ENCODE data around the gene DLG5.

The DLG5 gene

DNA sequence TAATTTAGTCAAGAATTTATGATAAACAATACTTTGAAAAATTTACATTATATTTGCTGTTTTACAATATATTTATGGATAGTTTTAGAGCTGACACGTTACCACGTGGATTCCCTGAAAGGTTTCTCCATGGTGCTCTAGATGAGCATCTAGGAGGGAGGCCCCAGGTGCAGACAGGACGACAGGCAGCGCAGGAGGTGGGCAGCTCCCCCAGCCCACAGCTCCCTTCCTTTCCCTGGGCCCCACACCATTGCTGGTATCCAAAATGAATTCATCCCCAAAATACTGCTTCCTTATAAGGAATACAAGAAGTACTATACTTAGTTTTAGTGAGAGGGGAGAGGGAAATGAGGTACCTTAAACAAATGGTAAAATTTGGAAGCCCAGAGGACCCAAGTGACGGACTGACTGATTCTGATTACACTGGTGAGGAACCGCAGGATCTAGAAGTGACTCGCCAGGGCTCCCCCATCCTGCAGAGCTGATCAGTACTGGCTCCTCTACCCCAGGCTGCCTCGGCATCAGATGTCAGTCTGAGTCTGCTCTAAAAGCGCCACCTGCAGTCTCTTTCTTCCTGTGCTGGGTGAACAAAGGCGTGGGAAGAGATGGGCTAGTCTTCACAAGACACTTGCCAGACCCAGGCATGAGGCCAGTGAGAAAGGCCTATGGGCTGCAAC, 89.2 kb downstream of the DLG5 start:
- peak in 3 of 4 experiments; percentile 17 to 28 (median 21) for DNase-seq

DNA sequence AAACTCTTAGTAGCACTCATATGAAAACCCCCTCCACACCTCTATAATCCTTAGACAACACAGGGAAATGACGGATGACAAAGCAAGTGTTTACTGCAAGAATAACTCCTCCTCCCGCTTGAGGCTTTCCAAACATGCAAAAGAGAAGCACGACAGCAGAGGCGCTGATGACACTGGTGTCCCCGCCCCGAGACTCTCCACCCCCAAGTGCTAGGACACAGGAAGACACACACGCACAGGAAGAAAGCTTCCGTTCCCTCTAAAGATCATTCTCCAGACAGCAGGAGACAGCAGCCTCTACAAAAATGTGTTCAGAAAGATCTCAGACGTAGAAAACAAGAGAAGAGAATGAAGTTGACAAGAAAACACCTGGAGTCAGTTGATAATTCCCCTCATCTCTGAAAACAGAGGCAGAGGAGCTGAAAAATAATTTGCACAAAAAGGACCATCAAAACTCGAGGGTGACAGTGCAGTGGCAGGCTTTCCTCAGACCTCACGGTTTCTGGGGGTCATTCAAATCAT, 90.2 kb downstream of the DLG5 start:
- DNase-seq, result peak in 2 of 4 experiments; percentile 7 to 16

DNA sequence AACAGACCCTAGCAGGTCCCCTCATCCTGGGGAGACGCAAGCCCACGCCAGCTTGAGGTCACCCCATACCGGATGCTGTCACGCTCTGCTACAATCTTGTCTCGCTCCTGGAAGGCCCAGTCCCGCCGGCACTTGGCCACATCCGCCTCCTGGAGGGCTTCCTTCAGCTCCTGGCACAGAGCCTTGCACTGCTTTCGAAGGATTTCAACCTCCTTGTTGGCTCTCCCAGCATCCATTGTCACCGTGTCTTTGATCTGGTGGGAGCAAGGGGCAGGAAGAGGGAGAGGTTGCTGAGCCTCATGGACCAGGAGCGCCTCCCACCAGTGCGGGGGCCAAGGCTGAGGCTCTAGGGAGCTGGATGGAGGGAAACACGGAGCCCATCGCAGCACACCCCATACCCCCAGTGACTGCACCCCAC, 90.9 kb downstream of the DLG5 start:
- DNase-seq, result no peak

DNA sequence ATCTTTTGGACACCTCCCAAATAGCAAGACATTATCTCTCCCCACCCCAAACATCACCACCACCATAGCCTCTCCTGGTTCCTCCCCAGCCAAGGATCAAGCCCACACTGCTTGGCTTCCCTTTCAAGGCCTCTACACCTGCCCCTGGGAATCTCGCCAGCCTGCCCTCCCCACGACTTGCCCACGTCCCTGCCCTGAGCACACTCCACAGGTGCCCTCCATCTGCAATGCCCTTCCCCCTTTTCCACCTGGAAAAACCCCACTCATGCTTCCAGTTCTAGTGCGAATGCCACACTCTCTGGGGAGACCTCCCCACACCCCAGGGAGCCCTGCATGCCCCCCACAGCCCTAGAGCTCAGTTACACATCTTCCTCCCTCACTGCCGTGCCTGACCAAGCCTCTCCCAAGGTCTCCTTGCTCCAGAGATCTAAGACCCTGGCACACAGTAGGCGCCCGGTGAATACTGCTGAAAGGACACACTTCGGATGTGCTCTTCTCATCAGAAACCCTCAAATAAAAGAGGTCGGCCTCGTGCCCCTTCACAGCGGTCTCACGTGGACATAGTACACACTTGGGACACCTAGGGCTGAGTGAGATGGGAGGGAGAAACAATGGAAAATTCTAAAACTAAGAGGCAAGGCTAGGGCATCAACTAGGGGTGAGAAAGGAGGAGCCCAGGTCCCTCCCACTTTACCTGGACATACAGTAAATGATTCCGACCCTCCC, 91.4 kb downstream of the DLG5 start:
- no peak for DNase-seq

DNA sequence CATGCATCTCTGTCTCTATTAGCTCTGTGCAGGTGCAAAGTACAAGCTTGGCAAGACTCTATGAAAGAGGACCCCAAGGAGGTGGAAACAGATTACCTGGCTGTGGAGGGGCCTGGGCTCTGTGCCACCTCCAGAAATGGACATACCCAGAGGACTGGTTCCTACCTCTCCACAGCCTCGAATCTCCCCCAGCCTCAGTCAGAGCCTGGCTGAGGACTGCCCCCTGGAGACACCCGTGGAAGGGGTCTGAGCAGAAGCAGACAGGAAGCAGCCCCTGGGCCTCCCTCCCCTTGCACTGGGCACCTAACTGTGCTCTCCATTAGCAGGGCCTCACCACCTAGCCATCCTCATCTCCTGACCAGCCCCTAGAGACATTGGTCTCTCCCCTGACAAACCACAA, 92.0 kb downstream of the DLG5 start:
- DNase-seq, result no peak

DNA sequence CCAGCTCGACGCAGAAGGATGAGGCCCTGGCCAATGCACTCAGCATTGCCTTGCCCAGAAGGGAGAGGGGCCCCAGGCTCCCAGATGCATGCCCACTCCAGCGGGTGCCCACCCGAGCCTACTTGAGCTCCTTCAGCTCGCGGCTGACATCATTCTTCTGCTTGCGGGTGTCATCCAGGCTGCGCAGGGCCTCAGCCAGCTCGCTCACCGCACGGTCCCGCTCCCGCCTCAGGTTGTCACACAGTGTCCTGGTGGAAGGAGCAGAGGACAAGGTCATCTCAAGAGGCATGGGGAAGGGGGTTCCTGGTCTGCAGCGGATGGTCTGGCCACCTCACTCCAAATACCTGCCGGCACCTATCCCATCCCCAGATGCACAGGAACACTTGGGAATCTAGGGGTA, 92.8 kb downstream of the DLG5 start:
- DNase-seq, result no peak

DNA sequence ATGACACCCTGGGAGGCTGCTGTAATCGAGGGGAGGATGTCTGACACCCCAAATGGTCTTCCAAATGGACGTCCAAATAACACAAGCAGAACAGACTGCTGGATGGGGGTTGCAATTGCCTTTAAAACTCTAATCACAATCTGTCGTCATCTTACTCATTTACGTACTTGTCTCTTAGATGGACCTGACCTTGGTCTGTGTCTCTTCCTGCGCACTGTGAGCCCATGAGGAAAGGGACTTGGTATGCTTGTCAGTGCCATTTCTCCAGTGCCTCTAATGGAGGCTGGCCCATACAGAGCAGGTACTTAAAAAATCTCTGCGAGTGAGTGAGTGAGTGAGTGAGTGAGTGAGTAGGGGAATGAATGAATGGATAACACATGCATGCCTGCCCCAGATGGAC, 93.3 kb downstream of the DLG5 start:
- no peak for DNase-seq

DNA sequence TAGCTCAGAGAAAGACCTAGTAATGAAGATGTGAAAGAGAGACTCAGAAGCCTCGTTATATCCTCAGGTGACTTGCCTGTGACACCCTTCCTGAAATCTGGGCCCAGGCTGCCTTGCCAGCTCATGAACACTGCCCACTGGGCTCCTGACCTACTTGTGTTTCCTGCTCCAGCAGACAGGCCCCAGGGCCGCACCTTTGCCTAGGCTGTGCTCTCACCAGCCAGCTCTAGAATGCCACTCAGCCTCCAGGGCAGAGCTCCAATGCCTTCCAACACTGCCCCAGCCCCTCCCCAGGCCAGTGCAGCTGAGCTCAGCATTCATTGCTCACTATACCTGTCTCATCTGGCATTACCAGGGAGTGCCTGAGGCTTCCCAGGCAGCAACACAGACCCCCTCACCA, 94.3 kb downstream of the DLG5 start:
- DNase-seq, result no peak

DNA sequence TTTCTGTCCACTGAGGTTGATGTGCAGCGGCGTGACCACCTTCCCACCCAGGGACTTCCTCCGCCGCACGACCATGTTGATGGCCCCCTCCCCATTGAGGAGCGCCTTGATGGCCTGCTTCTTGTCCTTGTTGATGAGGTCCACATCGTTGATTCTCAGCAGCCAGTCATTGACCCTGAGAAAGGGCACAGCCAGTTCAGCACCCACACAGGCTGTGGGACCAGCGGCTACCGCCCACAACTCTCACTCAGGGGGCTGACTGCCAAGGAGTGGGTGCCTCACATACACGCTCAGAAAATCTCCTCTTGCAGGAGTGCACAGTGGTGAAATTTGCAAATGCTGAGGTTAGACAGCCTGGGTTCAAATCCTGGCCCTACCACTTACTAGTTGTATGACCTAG, 97.2 kb downstream of the DLG5 start:
- no peak for DNase-seq

DNA sequence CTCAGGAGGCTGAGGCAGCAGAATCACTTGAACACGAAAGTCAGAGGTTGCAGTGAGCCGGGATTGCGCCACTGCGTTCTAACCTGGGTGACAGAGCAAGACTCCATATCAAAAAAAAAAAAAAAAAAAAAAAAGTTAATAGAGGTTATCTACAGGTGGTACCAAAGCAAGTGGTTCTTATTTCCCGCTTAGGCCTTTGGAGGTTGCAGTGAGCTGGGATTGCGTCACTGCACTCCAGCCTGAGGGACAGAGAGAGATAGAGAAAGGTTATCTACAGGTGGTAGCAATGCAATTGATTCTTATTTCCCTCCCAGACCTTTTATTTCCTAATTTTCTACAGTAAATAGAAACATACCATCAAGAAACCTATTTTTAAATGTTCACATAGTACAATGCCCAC, 98.2 kb downstream of the DLG5 start:
- no peak for DNase-seq

DNA sequence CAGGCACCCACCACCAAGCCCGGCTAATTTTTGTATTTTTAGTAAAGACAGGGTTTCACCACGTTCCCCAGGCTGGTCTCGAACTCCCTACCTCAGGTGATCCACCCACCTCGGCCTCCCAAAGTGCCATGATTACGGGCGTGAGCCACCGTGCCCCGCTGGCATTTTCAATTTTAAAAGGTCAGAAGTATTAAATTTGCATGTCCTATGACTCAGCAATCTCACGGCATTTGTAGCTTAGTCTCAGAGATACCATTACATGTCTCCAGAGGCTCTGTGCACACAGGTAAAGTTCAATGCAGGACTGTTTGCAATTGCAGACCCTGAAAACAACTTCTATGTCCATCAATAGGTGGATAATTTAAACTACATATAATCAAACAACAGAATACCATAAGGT, 99.2 kb downstream of the DLG5 start:
- DNase-seq, result no peak

DNA sequence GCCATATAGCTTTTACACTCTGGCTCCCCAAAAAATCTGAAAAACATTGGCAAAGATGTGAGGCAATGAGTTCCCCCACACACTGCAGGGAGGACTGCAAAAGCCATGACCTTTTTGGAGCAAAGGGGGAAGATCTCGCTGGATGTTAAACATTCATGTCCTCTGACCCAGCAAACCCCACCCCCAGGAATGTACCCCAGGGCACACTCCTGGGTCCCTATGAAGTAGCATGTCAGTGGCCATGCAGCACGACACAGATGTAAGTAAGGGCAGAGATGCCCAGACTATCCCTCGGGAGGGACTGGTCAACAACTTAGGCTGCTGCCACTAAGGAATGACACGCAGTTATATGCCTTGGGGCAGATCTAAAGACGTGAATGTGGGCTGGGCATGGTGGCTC, 100.6 kb downstream of the DLG5 start:
- no peak for DNase-seq

DNA sequence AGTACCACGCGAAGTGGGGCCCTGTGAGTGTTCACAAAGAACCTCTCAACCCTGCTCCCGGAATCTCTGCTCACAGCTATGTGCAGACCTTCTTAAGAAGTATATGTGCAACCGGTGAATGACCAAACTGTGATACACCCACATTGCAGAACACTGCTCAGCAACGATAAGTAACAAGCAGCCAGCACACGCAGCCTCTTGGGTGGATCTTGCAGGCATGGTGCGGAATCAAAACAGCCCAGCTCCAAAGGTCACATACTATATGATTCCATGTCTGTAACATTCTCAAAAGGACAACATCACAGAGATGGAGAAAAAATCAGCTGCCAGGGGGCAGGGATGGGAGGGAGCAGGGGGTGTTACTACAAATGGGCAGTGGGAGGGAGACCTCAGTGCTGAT, 101.6 kb downstream of the DLG5 start:
- DNase-seq, result no peak

DNA sequence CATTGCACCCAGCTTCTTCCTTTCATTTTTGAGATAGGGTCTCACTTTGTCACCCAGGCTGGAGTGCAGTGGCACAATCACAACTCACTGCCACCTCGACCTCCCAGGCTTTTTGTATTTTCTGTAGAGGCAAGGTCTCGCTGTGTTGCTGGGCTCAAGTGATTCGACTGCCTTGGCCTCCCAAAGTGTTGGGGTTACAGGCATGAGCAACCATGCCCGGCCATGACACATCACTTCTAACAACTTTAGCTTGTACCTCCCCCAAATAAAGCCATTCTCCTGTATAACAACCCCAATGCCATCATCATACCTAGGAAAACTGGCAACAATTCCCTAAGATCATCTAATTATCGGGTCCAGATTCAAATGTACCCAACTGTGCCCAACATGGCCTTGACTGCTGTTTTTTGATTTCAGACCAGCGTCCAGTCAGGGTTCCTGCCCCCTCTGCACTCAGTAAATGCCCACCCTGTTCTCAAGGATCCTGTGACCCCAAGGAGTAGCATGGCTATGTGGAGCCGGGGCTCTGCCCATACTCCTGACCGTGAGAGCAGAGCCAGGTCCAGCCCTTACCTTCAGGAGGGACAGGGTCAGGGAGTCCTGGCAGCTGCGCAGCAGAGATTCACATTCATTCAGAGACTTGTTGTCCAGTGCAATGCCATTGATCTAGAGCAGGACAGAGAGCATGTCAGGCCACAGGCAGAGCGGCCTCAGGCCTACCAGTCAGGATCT, 102.6 kb downstream of the DLG5 start:
- no peak for DNase-seq

DNA sequence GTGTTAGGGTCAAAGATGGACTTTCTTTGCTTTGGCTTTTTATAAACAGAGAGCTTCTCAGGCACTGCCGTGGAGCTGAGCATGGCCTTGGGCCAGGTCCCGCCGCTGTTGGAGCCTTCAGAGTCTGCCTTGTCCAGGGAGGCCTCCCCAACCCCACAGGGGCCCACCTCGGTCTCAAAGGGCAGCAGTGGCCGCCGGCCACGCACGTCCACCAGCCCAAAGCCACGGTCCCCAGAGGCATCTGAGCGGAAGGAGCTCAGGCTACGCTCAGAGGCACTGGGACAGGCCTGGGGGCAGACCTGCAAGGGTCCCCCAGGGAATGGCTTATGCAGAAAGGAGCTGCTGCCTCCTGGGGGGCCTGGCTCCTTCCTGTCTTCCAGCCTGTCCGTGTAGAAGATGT, 105.0 kb downstream of the DLG5 start:
- DNase-seq, result no peak

DNA sequence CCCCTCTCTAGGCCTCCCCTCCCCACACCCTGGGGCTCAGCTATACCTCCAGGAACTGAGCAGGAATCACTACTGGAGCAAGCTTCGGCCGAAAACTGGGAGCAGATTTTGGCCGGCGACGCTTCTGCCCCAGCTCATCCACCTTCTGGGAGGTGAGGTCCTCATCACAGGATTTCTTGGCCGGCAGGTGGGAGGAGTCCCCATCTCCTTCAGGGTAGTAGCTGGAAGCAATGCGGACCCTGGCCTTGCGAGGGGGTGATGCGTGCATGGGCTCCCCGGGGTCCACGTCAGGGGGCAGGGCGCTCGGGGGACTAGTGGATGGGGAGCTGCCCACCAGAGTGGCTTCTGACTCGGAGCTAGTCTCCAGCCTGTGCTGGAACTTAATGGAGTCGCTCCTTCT, 105.5 kb downstream of the DLG5 start:
- no peak for DNase-seq

DNA sequence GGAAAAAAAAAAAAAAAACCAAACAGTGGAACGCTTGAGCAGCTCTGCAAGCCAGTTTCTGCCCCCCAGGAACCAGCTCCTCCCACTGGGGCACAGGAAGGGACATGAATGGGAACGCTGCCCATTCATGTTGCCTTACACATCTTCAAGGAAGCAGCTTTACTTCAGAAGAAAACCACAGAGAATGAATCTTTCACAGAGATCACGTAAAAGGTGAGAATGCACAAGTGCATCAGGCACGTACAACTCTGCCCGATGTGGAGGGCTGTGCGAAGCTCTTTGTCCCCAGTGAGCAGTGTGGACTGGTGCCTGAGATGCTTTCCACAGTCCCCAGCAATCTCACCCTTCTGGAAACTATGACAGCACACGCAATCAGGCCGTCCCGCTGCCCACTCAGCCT, 106.2 kb downstream of the DLG5 start:
- DNase-seq, result no peak

DNA sequence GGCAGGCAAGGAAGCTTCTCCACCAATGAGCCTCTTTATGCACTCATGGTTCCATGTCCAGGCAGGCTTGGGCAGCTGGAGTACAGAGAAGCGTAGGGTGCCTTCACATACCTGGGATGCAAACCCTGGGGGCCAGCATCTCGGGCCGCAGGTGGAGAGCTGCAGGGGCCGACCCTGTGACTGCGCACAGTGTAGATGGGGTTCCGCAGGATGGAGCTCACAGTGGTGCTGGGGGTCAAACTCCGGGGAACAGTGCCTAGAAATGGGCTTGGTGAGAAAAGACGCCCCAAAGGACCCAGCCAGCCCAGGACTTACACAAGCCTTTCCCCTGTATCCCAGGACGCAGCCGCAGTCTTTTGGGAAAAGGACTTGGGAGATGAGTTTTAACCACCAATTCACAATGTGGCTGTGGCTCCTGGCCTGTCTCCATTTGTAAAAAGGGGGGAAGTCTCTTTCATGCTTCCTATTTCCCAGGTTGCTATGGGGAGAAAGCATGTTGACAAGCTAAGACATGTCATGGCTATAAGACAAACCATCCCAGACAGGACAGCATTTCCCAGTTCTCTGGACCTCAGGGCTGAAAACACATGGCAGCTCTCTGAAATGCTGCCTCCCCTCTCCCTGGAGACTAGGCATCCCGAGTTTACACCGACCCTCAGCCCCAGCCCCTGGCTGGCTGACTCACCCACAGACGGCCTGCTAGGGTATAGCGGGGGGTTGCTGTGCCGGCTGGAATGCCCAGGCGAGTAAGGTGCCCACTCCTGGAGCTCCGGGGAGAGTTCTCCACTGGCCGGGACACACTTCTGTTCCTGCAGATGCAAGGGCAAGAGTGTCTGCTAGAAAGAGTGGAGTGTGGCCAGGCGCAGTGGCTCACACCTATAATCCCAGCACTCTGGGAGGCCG, 107.1 kb downstream of the DLG5 start:
- DNase-seq, result no peak

DNA sequence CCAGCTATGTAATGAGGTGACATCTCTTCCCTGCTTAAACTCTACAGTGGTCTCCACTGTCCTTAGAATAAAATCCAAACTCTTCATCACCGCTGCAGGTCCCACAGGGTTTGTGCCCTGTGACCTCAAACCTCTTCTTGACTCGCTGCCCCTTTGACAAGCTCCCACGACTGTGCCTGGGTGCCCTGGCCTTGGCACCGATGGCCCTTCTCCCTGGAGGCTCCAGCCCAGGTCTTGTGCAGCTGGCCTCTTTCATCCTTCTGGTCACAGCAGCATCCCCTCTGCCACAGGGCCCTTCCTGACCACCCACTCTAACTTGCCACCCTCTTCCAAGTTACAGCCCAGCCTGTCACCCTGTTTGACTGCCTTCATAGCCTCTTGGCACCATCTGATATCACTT, 108.2 kb downstream of the DLG5 start:
- DNase-seq, result no peak

DNA sequence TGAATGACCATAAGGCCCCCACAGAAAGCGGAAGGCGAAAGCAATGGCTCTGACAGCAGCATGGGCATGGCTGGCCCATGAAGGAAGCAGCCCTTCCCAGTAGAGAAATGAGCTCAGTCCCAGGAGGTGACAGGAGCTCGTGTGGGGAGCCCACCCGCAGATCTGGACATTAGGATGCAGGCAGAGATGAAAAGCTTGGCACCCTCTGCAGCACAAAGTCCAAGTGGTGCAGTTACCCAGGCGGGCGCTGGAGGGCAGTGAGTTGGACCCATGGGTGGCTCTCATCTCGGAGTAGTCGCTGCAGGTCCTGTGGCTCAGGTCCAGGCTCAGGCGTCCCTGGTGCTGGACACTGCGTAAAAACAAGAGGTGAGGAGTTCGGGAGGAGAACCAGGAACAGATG, 109.0 kb downstream of the DLG5 start:
- no peak for DNase-seq

DNA sequence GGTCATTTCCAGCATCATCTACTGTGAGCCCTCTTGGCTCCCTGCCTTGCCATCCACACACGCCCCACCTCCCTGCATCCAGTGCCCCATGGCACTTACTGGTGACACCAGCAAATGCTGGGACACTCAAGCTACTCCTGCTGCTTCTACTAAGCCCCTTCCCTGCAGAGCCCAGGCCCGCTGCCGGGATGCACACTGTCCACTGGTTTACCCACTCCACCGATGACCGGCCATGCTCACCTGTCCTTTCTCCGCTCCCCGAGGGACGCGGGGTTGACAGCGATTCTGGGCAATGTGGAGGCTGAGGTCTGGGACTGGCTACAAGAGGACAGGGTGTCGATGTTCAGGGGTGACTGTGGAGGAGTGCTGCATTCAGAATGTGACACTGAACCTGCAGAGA, 110.2 kb downstream of the DLG5 start:
- no peak for DNase-seq

DNA sequence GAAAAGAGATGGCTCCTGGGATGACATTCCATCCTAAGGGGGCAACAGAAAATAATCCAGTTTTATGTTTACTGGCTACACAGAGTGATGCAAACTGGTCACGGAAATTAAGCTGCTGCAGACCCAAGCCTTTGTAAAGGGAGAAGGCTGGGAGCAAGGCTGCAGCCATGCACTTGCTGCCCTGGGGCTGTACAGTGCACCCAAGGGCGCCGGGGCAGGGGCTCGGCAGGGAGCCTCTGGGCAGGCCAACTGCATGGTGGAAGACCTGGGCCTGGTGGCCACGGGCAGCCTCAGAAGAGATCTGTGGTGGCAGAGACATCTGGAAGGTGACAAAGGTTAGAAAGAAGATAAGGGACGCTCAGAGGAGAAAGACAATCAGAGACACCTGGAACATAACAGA, 113.8 kb downstream of the DLG5 start:
- DNase-seq, result no peak

Measured in activated CD4-positive, CD25-positive, alpha-beta regulatory T cell (primary cell).